ENCODE data around the gene RNASEH2B.

The RNASEH2B gene

DNA sequence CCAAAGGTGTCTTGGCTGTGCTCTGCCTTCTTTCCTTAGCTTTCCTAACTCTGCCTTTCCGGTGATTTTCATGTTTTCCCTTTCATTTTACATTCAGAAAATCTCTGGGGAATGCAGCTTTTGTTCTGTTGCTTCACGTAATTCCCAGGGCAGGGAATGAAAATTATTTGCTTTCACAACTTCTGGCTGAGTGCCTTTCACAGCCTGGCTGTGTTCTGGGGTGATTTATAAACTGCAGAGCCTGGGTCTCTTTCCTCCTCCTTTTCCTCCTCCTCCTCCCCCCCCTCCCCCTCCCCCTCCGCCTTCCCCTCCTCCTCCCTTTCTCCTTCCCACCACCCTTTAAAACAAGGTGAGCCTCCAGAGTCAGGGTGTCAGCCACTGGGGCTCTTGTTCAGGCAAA lies 84.3 kb downstream of the RNASEH2B start:
- TF ChIP-seq ZFX (IDR thresholded peaks at IDR 0.05): no peak
- TF ChIP-seq, protein P1, sequence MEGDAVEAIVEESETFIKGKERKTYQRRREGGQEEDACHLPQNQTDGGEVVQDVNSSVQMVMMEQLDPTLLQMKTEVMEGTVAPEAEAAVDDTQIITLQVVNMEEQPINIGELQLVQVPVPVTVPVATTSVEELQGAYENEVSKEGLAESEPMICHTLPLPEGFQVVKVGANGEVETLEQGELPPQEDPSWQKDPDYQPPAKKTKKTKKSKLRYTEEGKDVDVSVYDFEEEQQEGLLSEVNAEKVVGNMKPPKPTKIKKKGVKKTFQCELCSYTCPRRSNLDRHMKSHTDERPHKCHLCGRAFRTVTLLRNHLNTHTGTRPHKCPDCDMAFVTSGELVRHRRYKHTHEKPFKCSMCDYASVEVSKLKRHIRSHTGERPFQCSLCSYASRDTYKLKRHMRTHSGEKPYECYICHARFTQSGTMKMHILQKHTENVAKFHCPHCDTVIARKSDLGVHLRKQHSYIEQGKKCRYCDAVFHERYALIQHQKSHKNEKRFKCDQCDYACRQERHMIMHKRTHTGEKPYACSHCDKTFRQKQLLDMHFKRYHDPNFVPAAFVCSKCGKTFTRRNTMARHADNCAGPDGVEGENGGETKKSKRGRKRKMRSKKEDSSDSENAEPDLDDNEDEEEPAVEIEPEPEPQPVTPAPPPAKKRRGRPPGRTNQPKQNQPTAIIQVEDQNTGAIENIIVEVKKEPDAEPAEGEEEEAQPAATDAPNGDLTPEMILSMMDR (conservative IDR thresholded peaks at IDR 0.05): no peak
- H3K27ac ChIP-seq: no peak overlapping the region

DNA sequence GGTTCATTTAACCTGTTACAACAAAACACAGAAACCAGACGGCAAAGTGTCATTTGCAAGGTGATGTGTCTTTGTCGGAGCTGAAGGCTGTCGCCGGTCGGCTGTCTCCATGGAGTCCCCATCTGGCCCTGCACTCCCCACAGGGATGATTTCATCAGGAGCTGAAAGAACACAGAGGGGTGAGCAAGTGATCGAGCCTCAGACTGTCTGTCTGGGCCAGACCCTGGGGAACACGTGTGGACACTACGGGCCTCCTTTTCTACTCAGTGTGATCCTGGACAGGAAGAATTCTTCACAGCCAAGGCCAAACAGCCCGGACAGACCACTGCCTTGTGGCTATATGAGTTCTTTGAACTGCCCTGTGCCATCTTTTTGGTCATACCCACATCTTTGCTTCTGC lies 85.1 kb downstream of the RNASEH2B start:
- TF ChIP-seq, protein P1 (conservative IDR thresholded peaks at IDR 0.05): no peak
- TF ChIP-seq ZFX (IDR thresholded peaks at IDR 0.05): no peak
- no peak overlapping the region for H3K27ac ChIP-seq

DNA sequence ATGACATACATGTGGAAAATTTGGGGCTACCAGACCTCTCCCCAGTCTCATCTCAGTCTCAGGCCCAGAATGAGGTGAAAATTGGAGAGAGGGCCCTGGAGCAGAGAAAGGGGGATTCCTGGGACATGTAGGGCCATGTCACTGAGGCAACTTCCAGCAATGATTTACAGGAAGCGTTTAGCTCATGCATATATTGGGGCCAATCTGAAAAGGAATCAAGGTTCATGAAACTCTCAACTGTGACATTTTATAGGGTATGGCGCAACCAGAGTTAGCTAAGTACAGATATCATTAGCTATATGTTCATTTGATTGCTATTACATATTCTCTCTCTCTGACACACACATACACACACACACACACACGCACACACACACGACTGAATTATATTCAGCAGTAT lies 86.3 kb downstream of the RNASEH2B start:
- TF ChIP-seq, protein P1 (conservative IDR thresholded peaks at IDR 0.05): no peak
- no peak for TF ChIP-seq ZFX (IDR thresholded peaks at IDR 0.05)
- H3K27ac ChIP-seq: no peak overlapping the region

DNA sequence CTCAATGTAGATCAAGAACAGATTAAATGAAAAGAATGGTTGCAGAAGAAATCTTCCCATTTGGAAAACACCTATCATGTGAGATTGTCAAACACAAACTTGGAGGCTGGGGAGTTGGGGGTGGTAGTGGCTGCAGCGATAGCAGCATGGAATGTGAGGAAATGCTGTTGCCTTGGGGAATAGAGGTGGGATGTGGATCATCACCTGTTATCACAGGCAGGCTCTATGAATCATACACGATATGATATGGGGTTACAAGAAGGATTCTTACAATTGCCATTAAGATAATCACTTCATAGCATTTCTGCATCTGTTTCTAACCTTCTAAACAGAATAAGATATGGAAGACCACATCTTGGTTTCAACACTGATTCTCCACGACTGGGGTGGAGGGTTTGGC lies 88.7 kb downstream of the RNASEH2B start:
- no peak overlapping the region for H3K27ac ChIP-seq
- TF ChIP-seq, protein P1 (conservative IDR thresholded peaks at IDR 0.05): no peak
- no peak for TF ChIP-seq ZFX (IDR thresholded peaks at IDR 0.05)

DNA sequence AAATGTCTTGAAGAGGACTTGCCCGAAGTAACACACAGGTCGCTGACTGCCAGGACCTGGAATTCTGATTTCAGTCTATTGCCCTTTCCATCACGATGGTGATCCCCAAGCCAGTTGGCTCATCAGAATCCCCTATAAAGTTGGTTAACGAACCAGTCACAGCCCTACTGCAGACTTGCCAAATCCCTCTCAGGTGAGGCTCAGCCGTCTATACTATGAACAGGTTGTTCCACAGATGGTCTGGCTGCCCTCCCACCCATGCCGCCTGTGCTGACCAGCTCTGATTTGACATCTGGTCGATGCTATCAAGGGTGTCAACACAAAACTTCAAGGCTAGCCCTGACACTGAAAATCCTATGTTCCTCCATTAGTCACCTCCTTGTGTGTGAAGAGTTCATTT lies 90.0 kb downstream of the RNASEH2B start:
- no peak for TF ChIP-seq ZFX (IDR thresholded peaks at IDR 0.05)
- TF ChIP-seq, protein P1 (conservative IDR thresholded peaks at IDR 0.05): no peak

DNA sequence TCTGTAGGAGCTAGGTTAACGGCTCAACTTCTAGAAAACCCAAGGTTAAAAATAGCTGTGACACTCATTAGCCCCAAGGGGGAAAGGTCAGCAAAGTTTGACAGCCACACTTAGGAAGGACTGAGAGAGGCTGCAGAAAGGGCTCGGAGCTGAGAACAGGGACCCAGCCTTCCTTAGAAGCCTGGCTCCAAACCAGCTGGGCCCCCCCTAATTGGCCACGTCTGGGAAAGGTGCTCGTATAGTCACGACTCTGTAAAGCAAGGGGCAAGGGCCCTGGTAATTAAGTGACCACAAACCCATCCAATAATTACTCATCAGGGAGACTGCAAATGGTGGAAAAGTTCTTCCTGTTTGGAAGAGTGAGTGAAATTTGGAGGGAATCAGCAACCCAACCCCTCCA lies 90.5 kb downstream of the RNASEH2B start:
- no peak overlapping the region for H3K27ac ChIP-seq
- no peak for TF ChIP-seq ZFX (IDR thresholded peaks at IDR 0.05)
- TF ChIP-seq, protein P1 (conservative IDR thresholded peaks at IDR 0.05): no peak

More for the DNA sequence above, 90.0 kb downstream of the RNASEH2B start:
- no peak overlapping the region for H3K27ac ChIP-seq

DNA sequence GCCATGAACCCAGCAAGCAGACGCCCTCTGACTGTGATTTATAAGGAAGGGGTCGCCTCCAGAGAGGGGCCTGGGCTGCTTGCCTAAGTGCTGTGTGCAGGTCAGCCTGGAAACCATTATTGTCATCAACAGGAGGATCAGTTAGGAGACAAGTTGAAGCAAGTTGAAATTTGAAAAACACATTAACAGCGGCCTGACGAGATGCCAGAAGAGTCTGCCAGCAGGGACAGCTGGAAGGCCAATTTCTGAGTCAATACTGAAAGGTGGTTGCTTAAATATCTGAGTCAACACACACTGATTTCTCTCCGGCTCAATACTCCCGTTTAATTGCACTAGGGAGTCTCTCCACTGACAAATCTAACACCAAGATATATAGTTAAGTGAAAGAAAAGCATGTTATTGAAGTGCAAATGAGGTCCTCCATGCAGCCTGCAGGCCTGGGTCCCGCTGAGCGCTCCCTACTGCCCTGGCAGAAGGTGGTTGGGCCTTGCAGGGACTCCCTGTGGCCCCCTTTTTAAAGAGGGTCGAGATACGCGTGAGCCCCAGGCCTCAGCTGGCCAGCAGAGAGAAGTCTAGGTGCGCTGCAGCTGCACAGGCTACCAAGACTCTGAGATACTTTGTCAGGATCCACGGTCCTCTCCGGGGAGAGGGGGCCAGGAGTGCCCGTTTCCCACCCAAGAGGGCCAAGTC lies 91.1 kb downstream of the RNASEH2B start:
- H3K27ac ChIP-seq: no peak overlapping the region
- TF ChIP-seq ZFX (IDR thresholded peaks at IDR 0.05): no peak
- TF ChIP-seq, protein P1 (conservative IDR thresholded peaks at IDR 0.05): no peak
